ENCODE measurements around the gene PARP12.

Gene PARP12

GRCh38 chr7:140069298-140069949 lies 6.7 kb upstream of the PARP12 start:
- Histone ChIP-seq H3K27ac (ENCODE audit: low read length) (no peak overlapping the region), H3K9me3 (ENCODE audit: insufficient read depth, low read length, severe bottlenecking) (peaks cover 9% of the 10 kb centered on the region), H3K9ac (ENCODE audit: low read depth, low read length) (no peak overlapping the region), H3K4me2 (ENCODE audit: insufficient read depth, low read length) (no peak overlapping the region), H2AFZ (ENCODE audit: low read depth, low read length) (no peak overlapping the region), H4K20me1 (ENCODE audit: insufficient read depth, low read length) (no peaks in the 10 kb centered on the region), H3K27me3 (ENCODE audit: insufficient read depth, low read length, poor library complexity) (no peaks in the 10 kb centered on the region), H3K4me3 (ENCODE audit: low read depth in 1 of 2, low read length in 2 of 2) (no peak overlapping the region), H3K79me2 (ENCODE audit: insufficient read depth, low read length) (no peaks in the 10 kb centered on the region), H3K36me3 (ENCODE audit: insufficient read depth, low read length) (no peaks in the 10 kb centered on the region), H3K4me1 (ENCODE audit: insufficient read depth, low read length) (no peaks in the 10 kb centered on the region)
- DNase-seq (peak; percentile 42), ATAC-seq (ENCODE audit: insufficient read depth, low read depth) (peak; percentile 93)
- TF ChIP-seq CTCF (IDR thresholded peaks at IDR 0.05; ENCODE audit: borderline replicate concordance, extremely low read depth, low read length, poor library complexity, severe bottlenecking) (no peak), EZH2 (IDR thresholded peaks at IDR 0.05; ENCODE audit: borderline replicate concordance, low read depth, low read length, severe bottlenecking) (no peak)

GRCh38 chr7:140068033-140068432 lies 5.3 kb upstream of the PARP12 start:
- H3K79me2 ChIP-seq (ENCODE audit: insufficient read depth, low read length), result peaks cover 2% of the 10 kb centered on the region; the same call in 1 of the 2 replicates
- H3K9me3 ChIP-seq (ENCODE audit: insufficient read depth, low read length, severe bottlenecking), result peaks cover 9% of the 10 kb centered on the region
- no peak overlapping the region for H3K9ac ChIP-seq (ENCODE audit: low read depth, low read length)
- H2AFZ ChIP-seq (ENCODE audit: low read depth, low read length), result no peak overlapping the region
- no peaks in the 10 kb centered on the region for H3K36me3 ChIP-seq (ENCODE audit: insufficient read depth, low read length)
- peaks cover 7% of the 10 kb centered on the region for H3K4me1 ChIP-seq (ENCODE audit: insufficient read depth, low read length)
- TF ChIP-seq EZH2 (IDR thresholded peaks at IDR 0.05; ENCODE audit: borderline replicate concordance, low read depth, low read length, severe bottlenecking), result no peak
- TF ChIP-seq CTCF (IDR thresholded peaks at IDR 0.05; ENCODE audit: borderline replicate concordance, extremely low read depth, low read length, poor library complexity, severe bottlenecking), result no peak
- DNase-seq (no peak), ATAC-seq (ENCODE audit: insufficient read depth, low read depth) (no peak)
- H3K4me2 ChIP-seq (ENCODE audit: insufficient read depth, low read length), result no peak overlapping the region
- H3K4me3 ChIP-seq (ENCODE audit: low read depth in 1 of 2, low read length in 2 of 2), result no peak overlapping the region
- no peak overlapping the region for H3K27ac ChIP-seq (ENCODE audit: low read length)
- no peaks in the 10 kb centered on the region for H4K20me1 ChIP-seq (ENCODE audit: insufficient read depth, low read length)
- no peaks in the 10 kb centered on the region for H3K27me3 ChIP-seq (ENCODE audit: insufficient read depth, low read length, poor library complexity)

DNA sequence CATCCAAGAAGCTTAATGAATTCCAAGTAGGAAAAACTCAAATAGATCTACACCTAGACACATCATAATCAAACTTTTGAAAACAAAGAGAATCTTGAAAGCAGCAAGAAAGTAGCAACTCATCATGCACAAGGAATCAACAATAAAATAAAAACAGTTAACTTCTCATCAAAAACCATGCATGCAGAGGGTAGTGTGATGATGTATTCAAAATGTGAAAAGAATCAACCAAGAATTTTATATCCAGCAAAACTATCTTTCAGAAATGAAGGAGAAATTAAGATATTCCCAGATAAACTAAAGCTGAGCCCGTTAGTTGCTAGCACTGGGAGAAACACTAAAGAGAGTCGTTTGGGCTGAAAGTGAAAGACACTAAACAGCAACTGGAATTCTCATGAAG lies 4.3 kb upstream of the PARP12 start:
- no peak for TF ChIP-seq CTCF (IDR thresholded peaks at IDR 0.05; ENCODE audit: borderline replicate concordance, extremely low read depth, low read length, poor library complexity, severe bottlenecking)
- no peak for TF ChIP-seq EZH2 (IDR thresholded peaks at IDR 0.05; ENCODE audit: borderline replicate concordance, low read depth, low read length, severe bottlenecking)
- Histone ChIP-seq H3K9me3 (ENCODE audit: insufficient read depth, low read length, severe bottlenecking) (peaks cover 9% of the 10 kb centered on the region), H3K9ac (ENCODE audit: low read depth, low read length) (no peak overlapping the region), H3K27me3 (ENCODE audit: insufficient read depth, low read length, poor library complexity) (no peaks in the 10 kb centered on the region), H3K36me3 (ENCODE audit: insufficient read depth, low read length) (no peaks in the 10 kb centered on the region), H3K4me3 (ENCODE audit: low read depth in 1 of 2, low read length in 2 of 2) (no peak overlapping the region), H3K4me1 (ENCODE audit: insufficient read depth, low read length) (peaks cover 11% of the 10 kb centered on the region), H2AFZ (ENCODE audit: low read depth, low read length) (no peak overlapping the region), H3K27ac (ENCODE audit: low read length) (no peak overlapping the region), H3K4me2 (ENCODE audit: insufficient read depth, low read length) (no peak overlapping the region), H4K20me1 (ENCODE audit: insufficient read depth, low read length) (no peaks in the 10 kb centered on the region), H3K79me2 (ENCODE audit: insufficient read depth, low read length) (peaks cover 9% of the 10 kb centered on the region)
- ATAC-seq (ENCODE audit: insufficient read depth, low read depth) (no peak), DNase-seq (no peak)
